Stimulated activated CD8-positive, alpha-beta memory T cell treated with anti-CD3 and anti-CD28 coated beads, Interleukin-7, amount 100 ng/mL, for 1 hour (primary cell): Measurements from ENCODE around the gene DPP10.
"Not testable (repeated sequence)": the region's sequence is repeated elsewhere in the genome, so short reads cannot be mapped to it uniquely, and the experiment has no call there.

Experiments used
- DNase-seq, 2 donors: peaks; one replicate each; pipeline ENCODE4 v3.0.0-alpha.2; 2020; ENCODE audit warnings: low read depth in 2 of 2

Gene DPP10

DNA sequence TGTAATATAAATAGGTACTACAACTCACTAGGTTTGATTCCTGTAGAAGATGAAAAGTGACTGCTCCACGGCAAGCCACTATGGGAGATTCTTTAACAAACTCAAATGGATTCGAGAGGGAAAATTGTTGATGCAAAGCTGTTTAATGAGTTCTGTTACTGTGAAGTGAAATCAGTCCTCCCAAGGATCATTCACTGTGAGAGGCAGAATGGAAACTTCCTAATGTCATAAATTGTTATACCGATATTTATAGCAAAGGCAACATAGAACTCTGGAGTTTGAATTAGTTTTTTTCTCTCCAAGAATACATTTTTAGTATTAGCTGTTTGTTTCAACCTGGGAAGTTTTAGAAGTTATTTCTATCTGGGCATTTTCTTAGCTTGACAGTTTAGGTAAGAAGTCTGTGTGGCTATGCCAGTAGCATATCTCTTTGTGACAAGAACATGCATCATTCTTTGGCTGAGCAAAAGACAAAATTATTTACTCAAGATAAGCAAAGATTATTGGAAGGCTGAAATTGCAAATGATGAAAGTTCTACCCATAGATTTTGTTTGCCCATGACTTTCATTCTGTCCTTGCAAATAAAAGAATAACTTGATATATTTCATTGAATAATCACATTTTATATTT lies 979.7 kb downstream of the DPP10 start:
- DNase-seq = no peak

DNA sequence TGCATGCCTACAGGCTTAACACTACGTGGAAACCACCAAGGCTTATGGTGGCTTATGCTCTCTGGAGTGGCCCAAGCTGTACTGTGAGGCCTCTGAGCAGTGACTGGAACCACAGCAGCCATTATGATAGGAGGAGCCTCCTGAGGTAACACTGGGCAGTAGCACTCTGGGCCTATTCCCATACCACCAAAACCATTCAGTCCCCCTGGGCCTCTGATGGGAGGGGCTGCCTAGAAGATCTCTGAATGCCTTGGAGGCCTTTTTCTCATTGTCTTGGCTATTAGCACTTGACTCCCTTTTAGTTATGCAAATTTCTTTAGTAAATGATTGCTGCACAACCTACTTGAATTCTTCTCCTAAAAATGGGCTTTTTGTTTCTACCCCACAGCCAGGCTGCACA lies 985.0 kb downstream of the DPP10 start:
- DNase-seq = no peak

DNA sequence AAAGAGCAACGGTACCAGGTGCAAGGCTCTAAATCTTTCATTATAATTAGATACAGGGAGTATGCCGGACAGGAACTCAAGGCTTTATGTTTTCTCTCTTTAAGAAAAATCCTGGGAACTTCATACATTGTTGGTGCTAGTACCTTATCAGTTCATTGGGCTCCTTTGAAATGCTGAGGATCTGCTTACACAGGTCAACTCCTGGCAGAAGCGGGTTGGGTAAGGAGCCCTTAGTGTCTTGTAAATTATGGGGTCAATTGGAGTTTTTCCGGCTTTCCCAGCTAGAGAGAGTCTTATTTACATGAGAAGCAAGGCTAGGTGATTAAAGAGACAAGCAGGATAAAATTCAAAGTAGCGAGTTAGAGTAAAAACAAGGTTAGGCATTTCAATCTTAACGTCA lies 998.3 kb downstream of the DPP10 start:
- not testable (repeated sequence) for DNase-seq

DNA sequence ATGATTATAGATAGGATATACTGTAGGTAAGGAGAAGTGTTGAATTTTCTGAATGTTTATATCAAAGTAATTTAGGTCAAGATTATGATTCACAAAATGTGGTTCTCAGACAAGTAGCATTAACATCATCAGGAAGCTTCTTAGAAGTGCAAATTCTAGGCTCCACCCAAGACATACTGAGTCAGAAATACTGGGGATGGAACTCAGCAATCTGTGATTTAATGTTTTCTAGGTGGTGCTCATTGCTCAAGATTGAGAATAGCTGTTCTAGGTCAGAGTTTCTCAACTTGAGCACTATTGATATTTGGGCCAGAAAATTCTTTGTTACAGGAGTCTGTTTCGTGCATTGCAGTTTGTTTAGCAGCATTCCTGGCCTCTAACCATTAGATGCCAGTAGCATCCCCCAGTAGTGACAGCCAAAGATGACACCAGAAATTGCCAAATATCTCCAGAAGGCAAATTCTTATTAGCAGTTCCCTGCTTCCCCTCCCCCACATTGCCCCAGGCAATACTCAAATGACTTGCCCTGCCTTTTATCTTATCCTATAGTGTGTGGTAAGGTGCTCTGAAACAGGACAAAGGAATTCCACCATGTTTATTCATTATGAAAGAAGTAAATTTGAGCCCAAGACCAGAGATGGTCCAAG lies 1001.2 kb downstream of the DPP10 start:
- DNase-seq = no peak

DNA sequence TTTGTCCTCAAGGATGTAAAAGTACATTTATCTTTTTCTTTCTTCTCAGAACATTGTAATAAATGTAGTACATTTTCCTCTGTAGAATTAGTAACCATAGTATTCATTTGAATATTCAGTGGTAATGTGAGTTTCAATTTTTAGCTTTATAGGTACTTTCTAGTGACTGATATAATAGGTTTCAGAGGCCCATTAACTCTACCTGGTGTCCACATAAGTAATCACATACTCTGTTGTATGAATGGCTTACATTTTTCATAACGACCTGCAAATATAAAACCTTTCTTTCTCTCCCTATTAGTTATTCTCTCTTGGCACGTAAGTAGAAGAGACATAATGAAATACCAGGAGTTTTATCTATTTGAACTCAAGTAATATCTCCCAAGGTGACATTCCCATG lies 1017.6 kb downstream of the DPP10 start:
- DNase-seq = no peak

DNA sequence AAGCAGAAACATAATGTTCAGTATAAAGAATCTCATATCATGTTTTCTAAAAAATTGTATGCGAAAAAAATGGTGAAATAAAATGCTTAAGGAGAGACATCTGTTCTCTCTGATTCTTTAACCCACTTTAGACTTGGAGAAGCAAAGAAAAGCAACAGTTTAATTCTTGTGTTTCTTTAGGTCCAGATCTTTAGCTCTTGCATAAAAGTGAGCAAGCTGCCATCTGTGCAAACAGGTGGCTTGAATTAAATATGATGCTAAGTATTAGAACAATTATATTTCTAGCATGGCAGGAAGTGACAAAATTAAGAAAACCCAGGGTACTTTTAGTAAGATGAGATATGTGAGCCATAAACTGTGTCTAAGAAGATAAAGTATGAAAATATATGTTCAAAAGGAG lies 1038.3 kb downstream of the DPP10 start:
- DNase-seq = no peak

DNA sequence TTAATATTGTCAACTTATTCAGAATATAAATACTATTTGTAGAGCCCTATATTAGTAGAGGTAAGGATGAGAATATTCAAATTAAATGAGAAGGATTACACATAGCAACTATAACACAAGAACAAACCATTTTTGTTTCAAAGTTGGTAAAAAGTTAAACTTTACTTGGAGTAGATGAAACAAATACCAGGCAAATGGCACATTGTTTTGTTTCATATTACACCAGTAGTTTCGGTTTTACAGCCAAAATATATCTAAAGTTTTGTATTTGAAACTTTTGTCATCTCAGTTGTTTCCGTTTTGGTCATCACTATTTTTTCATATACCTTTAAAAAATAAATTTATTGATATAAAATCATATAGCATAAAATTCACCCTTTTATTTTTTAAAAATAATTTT lies 1039.4 kb downstream of the DPP10 start:
- DNase-seq = no peak

DNA sequence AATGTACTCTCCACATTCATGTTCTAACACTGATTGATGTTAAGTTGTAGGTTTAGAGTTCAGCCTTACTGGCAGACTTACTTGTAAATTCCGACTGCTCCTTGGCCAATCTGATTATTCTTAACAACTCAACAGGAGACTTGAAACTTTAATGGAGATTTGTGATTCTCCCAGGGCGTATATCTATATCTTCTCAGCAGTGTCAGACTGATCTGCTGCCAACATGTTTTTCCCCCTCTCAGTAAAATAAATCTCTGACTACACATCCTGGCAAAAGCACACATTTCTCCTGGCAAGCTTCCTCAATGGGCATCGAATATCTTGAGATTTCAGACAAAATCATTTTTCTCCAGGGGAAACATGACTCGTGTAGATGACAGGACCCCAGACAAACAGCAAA lies 1041.2 kb downstream of the DPP10 start:
- DNase-seq = no peak

DNA sequence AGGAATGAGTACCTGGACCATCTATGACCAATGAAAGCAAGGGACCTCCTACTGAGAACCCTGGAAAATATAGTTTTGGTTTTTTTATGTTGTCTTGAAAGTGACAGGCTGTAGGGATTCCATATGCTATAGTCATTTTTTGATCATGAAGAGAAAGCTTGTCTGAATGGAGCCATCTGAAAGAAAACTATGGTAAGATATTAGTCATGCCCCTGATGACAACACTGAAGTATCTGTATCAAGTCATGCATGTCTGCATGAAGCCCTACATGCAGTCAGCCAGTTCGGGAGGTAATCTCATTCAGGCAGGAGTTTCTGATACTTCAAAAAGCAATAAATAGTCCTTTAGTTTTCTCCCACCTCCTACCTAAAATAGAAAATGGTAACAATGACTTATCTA lies 1042.0 kb downstream of the DPP10 start:
- DNase-seq = no peak

DNA sequence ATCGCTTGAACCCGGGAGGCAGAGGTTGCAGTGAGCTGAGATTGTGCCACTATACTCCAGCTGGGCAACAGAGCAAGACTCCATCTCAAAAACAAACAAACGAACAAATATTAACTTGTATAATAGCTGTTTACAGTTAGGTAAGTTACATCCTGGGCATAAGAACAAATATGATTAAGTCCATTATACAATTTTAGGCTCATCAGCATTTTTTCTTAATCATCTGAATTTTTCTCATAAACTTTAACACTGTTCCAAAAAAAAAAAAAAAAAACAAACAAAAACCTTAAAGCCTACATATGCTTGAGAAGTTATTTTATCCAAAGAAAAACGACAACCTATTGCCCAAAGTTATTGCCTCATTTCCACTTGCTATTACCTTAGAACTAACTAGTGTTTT lies 1042.5 kb downstream of the DPP10 start:
- no peak for DNase-seq

DNA sequence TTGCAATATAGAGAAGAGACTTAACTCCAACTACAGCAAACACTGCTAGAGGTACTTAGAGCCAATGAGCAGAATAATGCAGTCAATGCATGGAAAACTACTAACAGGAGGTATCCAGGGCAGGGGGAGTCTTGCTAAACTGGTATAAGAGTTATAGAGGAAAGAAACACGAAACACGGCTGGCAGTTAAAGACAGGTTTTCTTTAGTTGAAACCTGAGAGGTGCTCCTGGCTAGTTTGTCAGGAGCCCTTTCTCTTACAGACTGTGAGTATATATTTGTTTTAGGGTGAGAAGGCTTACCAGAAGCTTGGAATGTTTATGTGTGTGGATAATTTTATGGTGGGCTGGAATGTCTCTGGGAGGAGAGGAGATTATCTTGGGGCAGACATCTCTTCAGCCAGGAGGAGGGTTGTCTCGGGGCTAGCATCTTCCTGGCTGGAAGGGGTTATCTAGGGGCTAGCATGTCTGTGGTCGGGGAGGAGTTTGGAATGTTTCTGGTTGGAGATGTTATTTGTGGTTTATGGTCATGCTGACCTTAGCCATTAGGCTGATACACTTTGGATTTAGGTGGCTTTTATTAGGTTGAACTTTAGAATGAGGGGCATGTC lies 1048.8 kb downstream of the DPP10 start:
- no peak for DNase-seq

DNA sequence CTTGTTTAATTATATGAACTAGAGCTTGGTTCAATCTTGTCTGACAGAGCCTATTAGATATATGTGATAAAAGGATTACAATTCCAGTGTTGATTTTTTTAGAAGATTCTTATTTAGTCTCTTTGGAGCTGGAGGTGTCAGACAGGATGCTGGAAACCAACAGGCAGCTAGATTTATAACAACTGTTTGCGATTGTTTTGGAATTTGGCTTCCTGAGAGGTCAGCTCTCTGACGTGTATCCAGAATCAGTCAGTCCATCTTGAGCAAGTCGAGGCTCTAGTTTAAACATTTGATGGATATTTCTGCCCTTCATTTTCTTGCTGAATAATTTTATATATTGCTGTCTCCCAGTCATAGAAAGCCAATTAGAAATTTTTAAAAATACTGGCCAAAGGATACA lies 1062.9 kb downstream of the DPP10 start:
- no peak for DNase-seq

DNA sequence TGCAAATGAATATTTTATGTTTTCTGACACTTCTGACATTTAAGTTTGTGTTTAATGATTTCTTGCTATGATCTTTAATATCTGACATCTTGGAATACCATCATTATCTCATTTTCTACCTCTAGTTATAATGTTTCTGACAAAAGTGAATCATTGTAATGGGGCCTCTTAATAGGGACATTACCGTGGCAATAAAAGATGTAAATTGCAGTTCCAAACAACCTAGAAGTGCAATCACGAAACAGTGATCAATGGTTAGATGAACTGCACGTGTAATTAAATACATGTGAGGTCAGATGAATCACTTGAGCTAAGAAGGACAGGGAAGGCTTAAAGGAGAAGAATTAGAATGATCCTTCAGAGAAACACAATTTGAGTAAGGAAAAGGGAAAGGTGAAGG lies 1078.3 kb downstream of the DPP10 start:
- DNase-seq = no peak

DNA sequence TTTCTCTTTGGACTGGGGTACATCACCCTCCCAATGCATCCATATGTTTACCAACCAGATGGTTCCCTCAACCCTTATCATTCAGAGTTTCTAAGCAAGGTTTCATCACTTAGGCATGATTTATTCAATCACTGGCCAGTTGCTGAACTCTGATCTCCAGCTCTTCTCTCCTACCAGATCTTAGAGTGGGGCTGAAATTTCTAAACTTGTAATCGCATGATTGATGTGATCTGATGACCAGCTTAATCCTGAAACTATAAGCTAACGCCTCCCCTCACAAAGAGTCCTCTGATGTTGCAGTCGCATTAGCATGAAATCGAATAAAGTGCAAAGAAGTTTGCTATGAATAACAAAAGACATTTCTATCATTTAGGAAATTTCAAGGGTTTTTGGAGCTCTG lies 1082.0 kb downstream of the DPP10 start:
- no peak for DNase-seq

DNA sequence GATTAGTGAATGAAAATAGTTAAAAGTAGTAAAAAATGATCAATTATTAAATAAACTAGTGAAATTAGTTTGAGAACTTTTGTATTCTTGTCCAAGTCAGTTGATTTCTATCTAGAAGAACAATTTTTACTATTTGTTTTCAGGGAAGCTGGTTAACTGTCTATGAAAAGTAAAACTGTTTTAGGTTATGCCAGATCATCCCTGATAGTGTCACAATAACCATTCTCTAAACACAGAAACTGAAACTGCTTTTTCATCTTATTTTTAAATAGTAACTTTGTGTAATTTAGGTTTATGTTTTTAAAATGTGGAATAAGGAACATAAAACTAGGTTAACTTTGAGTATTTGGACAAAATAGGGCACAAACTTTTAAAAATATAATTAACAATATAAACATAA lies 1087.2 kb downstream of the DPP10 start:
- DNase-seq = no peak

DNA sequence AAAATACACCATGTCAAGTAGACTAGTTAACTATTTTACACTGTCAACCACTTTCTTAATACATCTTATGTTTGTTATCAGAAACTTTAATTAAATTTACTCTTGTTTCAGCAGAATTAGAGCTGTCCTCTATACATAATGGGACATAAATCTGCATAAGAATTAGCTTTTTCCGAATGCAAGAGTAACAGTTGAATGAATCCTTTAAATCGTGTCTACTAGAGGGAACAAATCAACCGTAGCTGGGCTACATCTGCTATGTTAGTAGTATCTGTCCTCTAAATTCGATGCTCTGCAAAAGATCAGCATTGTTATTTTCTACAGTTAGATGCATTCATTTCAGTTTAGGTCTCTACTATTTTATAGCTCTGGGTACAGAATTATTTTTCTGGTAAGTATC lies 1090.6 kb downstream of the DPP10 start:
- no peak for DNase-seq

DNA sequence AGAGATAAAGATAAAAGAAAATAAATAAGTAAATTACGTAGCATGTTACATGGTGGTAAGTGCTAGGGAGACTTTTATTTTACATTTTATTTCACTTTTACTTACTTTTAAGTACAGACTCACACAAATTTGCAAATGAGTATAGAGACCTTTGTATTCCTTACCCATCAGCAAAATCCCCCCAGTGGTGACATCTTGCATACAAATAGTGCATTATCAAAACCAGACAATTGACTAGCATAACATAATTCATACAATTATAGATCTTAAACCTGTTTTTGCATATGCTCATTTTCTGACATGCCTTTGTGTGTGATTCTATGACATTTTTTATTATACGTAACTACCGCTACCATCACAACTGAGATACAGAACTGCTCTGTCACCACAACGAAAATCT lies 1099.4 kb downstream of the DPP10 start:
- DNase-seq = no peak

DNA sequence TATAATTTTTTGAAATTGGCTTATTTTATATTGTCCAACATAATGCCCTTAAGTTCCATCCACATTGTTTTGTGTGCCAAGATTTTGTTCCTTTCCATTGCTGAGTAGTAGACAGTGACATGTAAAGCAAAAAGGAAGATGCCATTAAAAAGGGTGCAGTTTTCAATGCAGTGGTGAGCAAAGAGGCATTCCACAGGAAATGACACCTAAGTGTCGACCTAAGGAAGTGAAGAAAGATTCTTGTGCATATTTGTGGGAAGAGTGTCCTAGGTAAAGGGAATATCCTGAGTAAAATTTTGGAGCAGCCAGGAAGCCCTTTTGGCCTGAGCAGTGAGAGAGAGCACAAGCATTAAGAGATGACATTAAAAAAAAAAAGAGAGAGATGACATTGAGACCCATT lies 1099.9 kb downstream of the DPP10 start:
- no peak for DNase-seq

DNA sequence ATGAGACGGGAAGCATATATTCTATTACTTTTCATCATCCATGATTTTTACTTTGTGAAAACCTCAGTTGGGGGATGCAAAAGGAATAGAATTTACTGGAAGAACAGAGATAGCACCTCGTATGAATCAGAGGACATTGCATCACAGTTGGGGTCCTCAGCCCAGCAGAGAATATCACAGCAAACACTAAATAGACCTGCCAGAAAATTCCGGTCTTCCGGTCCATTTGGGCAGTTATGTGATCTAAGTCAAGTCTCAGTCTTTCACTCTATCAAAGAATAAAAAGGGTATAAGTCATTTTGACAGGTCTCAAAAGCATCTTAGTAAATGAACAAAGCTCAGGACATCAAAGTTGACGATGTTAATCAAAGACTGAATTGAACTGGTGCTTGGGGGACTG lies 1100.6 kb downstream of the DPP10 start:
- no peak for DNase-seq

DNA sequence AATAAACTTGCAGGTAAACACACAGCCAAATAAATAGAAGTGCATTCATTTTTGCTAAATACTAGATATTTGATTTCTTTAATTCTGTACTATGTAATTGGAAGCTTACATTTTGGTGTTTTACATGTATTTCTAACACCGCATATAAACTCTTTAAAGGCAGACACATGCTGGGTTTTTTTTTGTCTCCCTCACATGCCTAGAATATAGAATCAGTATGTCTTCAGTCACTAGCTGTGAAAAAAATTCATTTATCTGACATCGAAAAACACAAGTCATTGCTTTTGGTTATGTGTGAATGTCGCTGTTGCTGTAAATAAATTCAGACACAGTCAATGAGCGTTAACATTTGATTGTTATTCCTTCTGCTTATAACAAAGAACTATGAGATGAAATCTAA lies 1101.0 kb downstream of the DPP10 start:
- DNase-seq = no peak

DNA sequence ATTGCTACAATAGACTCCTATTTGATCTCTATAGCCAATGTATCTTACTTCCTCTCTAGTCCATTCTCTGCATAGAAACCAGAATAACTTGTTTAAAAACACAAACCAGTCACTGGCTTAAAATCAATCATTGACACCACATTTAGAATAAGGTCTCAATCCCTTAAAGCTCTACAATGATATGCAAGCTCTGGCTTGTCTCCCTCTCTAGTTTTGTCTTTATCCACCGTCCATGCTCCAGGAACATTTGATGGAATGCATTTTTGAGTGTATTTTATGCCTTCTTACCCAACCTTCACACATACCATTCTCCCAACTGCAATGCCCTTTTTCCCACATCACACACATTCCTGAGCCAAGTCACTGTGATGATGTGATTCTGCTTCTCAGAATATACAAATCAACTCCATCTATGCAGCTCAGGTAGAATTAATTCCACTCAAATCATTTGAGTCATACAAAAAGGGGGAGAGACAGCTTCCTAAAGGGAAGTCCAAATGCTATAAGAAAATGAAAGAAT lies 1107.2 kb downstream of the DPP10 start:
- no peak for DNase-seq

DNA sequence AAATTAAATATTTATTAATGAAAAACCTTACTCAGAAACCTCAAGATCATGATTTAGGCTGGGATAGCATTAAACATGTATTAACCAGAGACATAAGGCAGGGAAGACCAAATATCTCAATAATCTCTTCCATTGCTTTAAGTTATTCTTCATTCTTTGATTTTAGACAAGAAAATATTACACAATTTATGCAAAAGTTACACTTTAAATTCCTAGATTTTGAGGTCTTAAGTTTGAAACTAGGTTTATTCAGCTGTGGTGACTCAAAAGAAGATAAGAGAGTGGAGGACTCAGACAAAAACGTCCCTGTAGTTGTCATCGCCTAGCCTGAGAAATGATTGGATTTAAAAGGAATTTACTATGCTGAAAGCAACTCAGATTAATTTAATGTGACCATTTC lies 1110.3 kb downstream of the DPP10 start:
- DNase-seq = no peak

DNA sequence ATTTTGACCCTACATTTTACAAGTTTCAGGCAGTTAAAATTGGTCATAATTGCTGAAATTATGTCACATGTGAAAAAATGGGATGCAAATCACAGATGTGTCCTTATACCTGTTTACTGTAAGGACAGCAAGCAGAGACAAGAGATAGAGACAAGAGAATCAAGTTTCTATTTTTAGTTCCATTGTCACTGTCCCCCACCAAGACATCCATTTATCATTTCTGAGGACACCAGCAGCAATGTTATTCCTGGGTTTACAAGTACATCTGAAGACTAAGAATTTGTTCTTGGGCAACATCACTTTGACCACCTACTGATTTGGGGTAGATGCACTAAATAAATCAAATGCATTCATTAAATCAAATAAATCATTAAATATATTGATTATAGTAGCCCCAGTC lies 1111.7 kb downstream of the DPP10 start:
- no peak for DNase-seq
